Keratinocyte (primary cell): ENCODE measurements around the gene CDH22.

Source experiments
- CTCF ChIP-seq, 3 experiments: IDR thresholded peaks in 1 of 3; conservative IDR thresholded peaks in 1 of 3; optimal IDR thresholded peaks in 1 of 3; 2 replicates in 2 of 3; 3 replicates in 1 of 3; pipeline versions ENCODE3 to v1.5.1; 2011; ENCODE audit warnings: low read length in 3 of 3, mild to moderate bottlenecking in 3 of 3, moderate library complexity in 2 of 3, control low read depth in 1 of 3, inconsistent platforms in 1 of 3; ENCODE audit not compliant: insufficient read depth in 2 of 3; ENCODE audit errors: extremely low read depth in 1 of 3
- EZH2 ChIP-seq: IDR thresholded peaks from one replicate; pipeline ENCODE4 v1.6.1; 2012; ENCODE audit warnings: inconsistent platforms, mild to moderate bottlenecking, low read length, moderate library complexity

GRCh38 chr20:46156065-46156464 is 152.2 kb downstream of the CDH22 start:
- no peak for TF ChIP-seq CTCF (optimal IDR thresholded peaks at IDR 0.05 in 1 of 3, IDR thresholded peaks at IDR 0.05 in 1 of 3, conservative IDR thresholded peaks at IDR 0.05 in 1 of 3; ENCODE audit: extremely low read depth in 1 of 3, insufficient read depth in 2 of 3, low read length in 3 of 3)
- no peak for TF ChIP-seq EZH2
